Stomach smooth muscle (tissue), 2 donors: Measurements from ENCODE around the gene KDELR1.

Experiments used
- H3K27ac ChIP-seq: one replicate; pipeline ENCODE4 v1.7.0; 2013; ENCODE audit warnings: mild to moderate bottlenecking, low read length, inconsistent platforms
- H3K27me3 ChIP-seq, 2 donors: one replicate each; pipeline ENCODE4 v1.7.0; 2013; ENCODE audit warnings: low read length in 2 of 2; ENCODE audit not compliant: insufficient read depth in 2 of 2, control insufficient read depth in 1 of 2
- H3K36me3 ChIP-seq, 2 donors: one replicate each; pipeline ENCODE4 v1.7.0; 2013; ENCODE audit warnings: low read length in 2 of 2; ENCODE audit not compliant: control insufficient read depth in 2 of 2, insufficient read depth in 2 of 2
- H3K4me1 ChIP-seq: one replicate; pipeline ENCODE4 v1.7.0; 2013; ENCODE audit warnings: low read length; ENCODE audit not compliant: control insufficient read depth, insufficient read depth
- H3K4me3 ChIP-seq, 2 donors: one replicate each; pipeline ENCODE4 v1.7.0; 2013; ENCODE audit warnings: low read length in 2 of 2
- H3K9ac ChIP-seq, 2 donors: one replicate each; pipeline ENCODE4 v1.7.0; 2013; ENCODE audit warnings: low read length in 2 of 2, mild to moderate bottlenecking in 1 of 2
- H3K9me3 ChIP-seq, 2 donors: one replicate each; pipeline ENCODE4 v1.7.0; 2013; ENCODE audit warnings: low read length in 2 of 2; ENCODE audit not compliant: control insufficient read depth in 2 of 2
- donor health status: healthy.
- donor health status: Pancreatic carcinoma.

The KDELR1 gene

DNA sequence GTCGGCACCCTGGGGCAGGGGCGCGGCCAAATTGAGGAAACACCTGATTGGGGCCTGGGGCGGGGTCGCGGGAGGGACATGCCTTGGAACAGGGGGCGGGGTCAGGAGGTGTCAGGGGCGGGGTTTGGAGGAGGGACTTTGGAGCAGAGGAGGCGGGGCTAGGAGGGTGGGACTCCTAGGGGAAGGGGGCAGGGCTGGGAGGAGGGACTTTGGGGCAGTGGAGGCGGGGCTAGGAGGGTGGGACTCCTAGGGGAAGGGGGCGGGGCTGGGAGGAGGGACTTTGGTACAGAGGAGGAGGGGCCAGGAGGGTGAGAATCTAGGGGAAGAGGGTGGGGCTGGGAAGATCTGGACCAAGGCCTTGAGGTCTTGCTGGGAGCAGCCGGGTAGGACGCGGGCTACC is 24.0 kb upstream of the KDELR1 start:
- H3K36me3 ChIP-seq, result no peaks in the 10 kb centered on the region
- H3K9ac ChIP-seq, result no peak overlapping the region
- peaks cover 24 to 30% of the 10 kb centered on the region in 2 donors for H3K27me3 ChIP-seq
- no peaks in the 10 kb centered on the region for H3K9me3 ChIP-seq
- no peak overlapping the region for H3K4me3 ChIP-seq
- peaks cover 6% of the 10 kb centered on the region for H3K4me1 ChIP-seq
- no peak overlapping the region for H3K27ac ChIP-seq

DNA sequence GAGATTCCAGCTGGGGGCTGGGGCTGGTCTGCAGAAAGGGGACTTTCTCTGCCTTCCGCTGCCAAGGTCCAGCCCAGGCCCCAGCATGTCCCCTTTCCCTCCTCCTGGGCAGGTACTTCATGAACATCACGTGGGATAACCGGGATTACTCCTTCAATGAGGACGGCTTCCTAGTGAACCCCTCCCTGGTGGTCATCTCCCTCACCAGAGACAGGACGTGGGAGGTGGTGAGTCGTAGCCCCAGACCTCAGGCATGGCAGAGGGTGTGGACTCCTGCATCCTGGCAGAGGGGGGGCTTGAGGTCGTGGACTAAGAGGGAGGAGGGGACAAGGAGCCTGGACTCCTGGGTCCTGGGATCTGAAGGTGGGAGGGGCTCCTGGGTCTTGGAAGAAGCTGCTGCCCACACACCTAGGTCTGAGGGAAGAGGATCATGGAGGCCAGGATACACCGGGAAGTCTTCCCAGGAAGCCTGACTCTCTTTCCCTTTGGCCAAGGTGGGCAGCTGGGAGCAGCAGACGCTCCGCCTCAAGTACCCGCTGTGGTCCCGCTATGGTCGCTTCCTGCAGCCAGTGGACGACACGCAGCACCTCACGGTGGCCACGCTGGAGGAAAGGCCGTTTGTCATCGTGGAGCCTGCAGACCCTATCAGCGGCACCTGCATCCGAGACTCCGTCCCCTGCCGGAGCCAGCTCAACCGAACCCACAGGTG is 22.7 kb upstream of the KDELR1 start:
- peaks cover 24 to 30% of the 10 kb centered on the region in 2 donors for H3K27me3 ChIP-seq
- no peak overlapping the region for H3K27ac ChIP-seq
- H3K4me1 ChIP-seq, result peaks cover 6% of the 10 kb centered on the region
- H3K4me3 ChIP-seq, result no peak overlapping the region
- no peaks in the 10 kb centered on the region for H3K36me3 ChIP-seq
- no peaks in the 10 kb centered on the region for H3K9me3 ChIP-seq
- H3K9ac ChIP-seq, result no peak overlapping the region

DNA sequence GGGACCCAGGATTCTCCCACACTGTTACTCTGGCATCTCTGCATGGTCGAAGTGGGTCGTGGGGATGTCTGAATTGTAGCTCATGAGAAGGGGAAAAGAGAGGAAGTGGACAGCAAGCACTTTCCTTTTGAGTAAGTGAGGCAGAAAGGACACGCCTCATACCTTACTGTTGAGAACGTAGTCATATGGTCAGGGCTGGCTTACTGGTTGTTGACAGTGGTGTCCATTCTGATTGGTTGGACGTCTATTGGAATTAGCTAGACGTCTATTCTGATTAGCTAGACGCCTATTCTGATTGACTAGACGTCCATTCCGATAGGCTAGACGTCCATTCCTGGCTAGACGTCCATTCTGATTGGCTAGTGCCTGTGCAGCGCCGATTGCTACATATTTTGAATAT is 14.5 kb upstream of the KDELR1 start:
- no peaks in the 10 kb centered on the region for H3K4me1 ChIP-seq
- no peak overlapping the region for H3K4me3 ChIP-seq
- peaks cover 5 to 6% of the 10 kb centered on the region in 2 donors for H3K9me3 ChIP-seq
- no peak overlapping the region for H3K9ac ChIP-seq
- no peaks in the 10 kb centered on the region for H3K36me3 ChIP-seq
- no peak overlapping the region for H3K27ac ChIP-seq
- H3K27me3 ChIP-seq, result peaks cover 0 to 8% of the 10 kb centered on the region in 2 donors

DNA sequence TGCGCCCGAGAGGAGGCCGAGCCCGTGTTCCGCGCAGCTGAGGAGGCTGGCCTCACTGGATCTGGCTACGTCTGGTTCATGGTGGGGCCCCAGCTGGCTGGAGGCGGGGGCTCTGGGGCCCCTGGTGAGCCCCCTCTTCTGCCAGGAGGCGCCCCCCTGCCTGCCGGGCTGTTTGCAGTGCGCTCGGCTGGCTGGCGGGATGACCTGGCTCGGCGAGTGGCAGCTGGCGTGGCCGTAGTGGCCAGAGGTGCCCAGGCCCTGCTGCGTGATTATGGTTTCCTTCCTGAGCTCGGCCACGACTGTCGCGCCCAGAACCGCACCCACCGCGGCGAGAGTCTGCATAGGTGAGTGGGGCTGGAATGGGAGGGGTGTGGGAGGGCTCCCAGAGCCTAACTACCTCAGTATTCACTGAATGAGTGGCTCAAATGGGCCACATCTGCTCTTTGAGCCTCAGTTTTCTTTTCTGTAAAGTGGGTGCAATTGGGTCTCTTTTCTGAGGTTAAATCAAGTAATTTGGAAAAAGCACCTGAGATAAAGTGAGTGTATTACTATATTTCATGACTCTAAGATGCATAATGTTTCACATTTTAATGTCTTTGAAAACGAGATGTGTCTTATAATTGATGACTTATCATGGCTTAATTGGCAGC is 13.8 kb upstream of the KDELR1 start:
- peaks cover 5 to 6% of the 10 kb centered on the region in 2 donors for H3K9me3 ChIP-seq
- no peak overlapping the region for H3K4me3 ChIP-seq
- H3K27me3 ChIP-seq, result peaks cover 0 to 8% of the 10 kb centered on the region in 2 donors
- no peaks in the 10 kb centered on the region for H3K36me3 ChIP-seq
- H3K27ac ChIP-seq, result no peak overlapping the region
- peaks cover 3% of the 10 kb centered on the region for H3K4me1 ChIP-seq
- H3K9ac ChIP-seq, result no peak overlapping the region

DNA sequence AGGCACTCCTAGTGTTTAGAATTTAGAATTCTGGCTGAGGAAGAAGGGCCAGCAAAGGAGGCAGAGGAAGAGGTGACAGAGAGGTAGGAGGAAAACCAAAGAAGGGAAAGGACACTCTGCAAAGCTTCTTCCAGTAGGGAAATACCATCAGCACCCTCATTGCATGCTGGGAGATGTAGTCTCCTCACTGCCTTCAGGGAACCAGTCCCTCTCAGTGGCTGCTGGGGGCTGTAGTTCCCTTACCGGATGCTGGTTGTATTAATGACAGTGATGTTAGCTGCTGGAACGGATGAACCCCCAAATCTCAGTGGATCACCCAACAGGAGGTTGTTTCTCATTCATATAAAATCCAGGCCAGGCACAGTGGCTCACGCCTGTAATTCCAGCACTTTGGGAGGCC is 12.3 kb upstream of the KDELR1 start:
- Histone ChIP-seq H3K36me3 (no peaks in the 10 kb centered on the region), H3K9ac (no peak overlapping the region), H3K4me1 (peaks cover 5% of the 10 kb centered on the region), H3K27me3 (peaks cover 0 to 8% of the 10 kb centered on the region in 2 donors), H3K4me3 (no peak overlapping the region), H3K9me3 (peaks cover 5 to 6% of the 10 kb centered on the region in 2 donors), H3K27ac (no peak overlapping the region)

DNA sequence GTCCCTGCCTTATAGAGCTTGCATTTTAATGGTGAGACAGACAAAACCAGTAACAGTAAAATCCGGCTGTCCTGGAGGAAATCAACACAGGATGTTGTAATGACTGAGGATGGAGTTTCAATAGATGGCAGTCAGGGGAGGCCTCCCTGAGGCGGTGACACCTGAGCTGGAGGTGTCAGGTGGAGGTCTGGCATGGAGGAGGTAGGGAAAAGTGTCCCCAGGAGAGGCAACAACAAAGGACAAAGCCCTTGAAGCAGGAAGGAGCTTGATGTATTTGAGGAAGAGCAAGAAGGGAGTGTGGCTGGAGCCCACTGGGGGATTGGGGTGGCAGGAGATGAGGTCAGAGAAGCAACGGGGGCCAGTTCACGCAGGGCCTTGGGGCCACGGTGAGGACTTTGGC is 9.9 kb upstream of the KDELR1 start:
- Histone ChIP-seq H3K4me1 (peaks cover 7% of the 10 kb centered on the region), H3K36me3 (no peaks in the 10 kb centered on the region), H3K4me3 (no peak overlapping the region), H3K9me3 (peaks cover 5 to 6% of the 10 kb centered on the region in 2 donors), H3K9ac (no peak overlapping the region), H3K27me3 (peaks cover 19 to 26% of the 10 kb centered on the region in 2 donors), H3K27ac (no peak overlapping the region)

DNA sequence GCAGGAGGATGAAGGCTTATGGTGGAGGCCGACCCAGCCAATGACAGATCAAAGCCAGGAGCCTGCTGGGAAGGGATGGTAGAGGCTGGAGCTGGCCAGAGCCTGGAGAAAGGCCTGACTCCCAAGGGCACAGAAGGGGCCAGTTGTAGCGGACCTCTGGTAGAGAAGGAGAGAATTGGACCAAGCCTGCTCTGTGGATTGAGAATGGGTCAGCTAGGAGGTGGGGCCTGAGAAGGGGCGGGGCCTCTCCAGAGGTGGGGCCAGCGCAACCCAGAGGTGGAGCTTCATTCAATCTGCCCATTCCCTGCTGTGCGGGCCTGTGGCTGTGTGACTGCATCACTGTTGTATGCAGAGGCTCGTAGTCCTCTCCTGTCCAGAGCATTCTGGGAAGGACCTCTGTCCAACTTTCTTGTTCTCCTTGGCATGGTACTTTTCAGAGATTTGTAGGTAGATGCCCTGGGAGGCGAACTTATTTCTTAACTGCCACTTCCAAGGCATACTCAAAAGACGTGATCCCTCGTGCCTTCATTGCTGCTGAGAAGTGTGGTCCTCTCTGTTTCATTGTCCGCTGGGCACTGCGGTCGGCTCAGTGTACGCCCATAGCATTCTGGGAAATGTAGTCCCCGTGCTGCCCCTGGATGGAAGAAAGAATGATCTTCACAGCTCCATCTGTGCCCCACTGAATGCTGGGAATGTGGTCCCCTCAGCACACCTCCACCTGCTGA is 8.8 kb upstream of the KDELR1 start:
- H3K36me3 ChIP-seq, result no peaks in the 10 kb centered on the region
- no peaks in the 10 kb centered on the region for H3K9me3 ChIP-seq
- no peak overlapping the region for H3K9ac ChIP-seq
- H3K27me3 ChIP-seq, result peaks cover 30% of the 10 kb centered on the region in 2 donors
- H3K4me3 ChIP-seq, result peak overlapping the region in 1 of 2 donors; percentile 54
- no peak overlapping the region for H3K27ac ChIP-seq
- H3K4me1 ChIP-seq, result peaks cover 7% of the 10 kb centered on the region

DNA sequence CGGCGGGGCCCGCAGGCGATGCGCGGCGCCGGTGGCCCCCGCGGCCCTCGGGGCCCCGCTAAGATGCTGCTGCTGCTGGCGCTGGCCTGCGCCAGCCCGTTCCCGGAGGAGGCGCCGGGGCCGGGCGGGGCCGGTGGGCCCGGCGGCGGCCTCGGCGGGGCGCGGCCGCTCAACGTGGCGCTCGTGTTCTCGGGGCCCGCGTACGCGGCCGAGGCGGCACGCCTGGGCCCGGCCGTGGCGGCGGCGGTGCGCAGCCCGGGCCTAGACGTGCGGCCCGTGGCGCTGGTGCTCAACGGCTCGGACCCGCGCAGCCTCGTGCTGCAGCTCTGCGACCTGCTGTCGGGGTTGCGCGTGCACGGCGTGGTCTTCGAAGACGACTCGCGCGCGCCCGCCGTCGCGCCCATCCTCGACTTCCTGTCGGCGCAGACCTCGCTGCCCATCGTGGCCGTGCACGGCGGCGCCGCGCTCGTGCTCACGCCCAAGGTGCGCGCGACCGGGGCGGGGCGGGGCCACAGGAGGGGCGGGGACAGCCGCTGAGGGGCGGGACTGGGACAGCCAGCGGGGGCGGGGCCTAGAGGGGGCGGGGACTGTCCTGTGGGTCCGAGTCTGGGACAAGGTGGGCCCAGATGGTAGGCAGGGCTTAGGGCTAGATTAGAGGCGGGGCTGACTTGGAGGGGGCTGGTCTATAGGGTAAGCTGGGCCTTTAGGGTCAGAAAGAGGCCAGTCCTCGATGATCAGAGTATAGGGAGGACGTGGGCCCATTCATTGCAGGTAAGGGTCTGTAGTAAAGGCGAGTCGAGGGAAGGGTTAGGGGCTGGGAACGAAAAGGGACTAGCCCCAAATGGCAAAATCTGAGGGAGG is 7.3 kb upstream of the KDELR1 start:
- Histone ChIP-seq H3K4me1 (peaks cover 16% of the 10 kb centered on the region), H3K9me3 (no peaks in the 10 kb centered on the region), H3K36me3 (no peaks in the 10 kb centered on the region), H3K27ac (no peak overlapping the region), H3K4me3 (peak overlapping the region in 1 of 2 donors; percentile 47), H3K9ac (no peak overlapping the region), H3K27me3 (peaks cover 43 to 45% of the 10 kb centered on the region in 2 donors)

DNA sequence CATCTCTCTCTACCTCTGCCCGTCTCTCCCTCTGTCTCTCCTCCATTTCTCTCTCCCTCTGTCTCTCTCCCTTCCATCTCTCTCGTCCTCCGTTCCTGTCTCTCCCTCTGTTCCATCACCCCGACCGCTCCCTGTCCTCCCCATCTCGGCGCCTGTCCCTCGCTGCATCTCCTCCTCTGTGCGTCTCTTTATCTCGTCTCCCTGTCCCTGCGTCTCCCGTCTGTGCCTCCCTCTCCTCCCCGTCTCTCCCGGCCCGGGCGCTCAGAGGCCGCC is 6.7 kb upstream of the KDELR1 start:
- H3K4me1 ChIP-seq, result peaks cover 20% of the 10 kb centered on the region
- peaks cover 46 to 51% of the 10 kb centered on the region in 2 donors for H3K27me3 ChIP-seq
- peak overlapping the region; percentile 25 to 47 for H3K4me3 ChIP-seq
- no peak overlapping the region for H3K9ac ChIP-seq
- H3K36me3 ChIP-seq, result no peaks in the 10 kb centered on the region
- H3K27ac ChIP-seq, result no peak overlapping the region
- no peaks in the 10 kb centered on the region for H3K9me3 ChIP-seq

DNA sequence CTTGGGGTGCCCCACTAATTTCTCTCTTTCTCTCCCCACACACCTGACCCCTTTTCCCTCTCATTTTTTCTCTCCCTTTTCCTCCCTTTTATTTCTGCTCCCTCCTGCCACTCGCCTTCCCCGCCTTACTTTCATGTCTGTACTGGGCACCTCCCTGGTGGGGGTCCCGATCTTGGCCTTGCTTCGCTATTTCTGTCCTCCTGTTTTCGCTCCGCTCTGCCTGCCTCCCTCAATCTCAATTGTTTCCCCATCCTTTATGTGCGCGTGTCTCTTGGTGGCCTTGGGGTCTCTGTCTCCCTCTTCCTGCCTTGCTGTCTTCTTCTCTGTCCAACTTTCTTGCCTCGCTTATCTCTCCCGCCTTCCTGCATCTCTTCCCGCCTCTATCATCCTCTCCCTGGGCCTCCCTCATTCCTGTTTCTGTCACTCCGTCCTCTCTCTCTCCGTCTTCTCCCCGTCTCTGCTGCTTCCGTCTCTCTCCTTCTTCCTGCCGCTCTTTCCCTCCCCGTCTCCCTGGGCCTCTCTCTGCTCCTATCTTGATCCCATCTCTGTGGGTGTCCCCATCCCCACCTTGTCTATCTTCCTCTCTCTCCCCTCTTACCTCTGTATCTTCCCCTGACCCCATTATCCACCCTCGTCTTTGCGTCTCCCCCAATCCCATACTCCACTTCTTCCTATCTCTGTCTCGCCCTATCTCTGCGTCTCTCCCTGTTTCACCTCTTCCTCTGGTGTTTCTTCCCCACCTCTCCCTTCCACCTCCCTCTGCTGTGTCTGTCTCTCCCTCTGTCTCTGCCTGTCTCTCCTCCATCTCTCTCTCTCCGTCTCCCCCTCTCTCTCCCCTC is 6.1 kb upstream of the KDELR1 start:
- Histone ChIP-seq H3K9ac (no peak overlapping the region), H3K27ac (no peak overlapping the region), H3K4me1 (peaks cover 20% of the 10 kb centered on the region), H3K9me3 (no peaks in the 10 kb centered on the region), H3K36me3 (no peaks in the 10 kb centered on the region), H3K27me3 (peaks cover 52 to 56% of the 10 kb centered on the region in 2 donors), H3K4me3 (peak overlapping the region; percentile 25 to 47)
